Keratinocyte (primary cell): ENCODE data around the gene BFSP2. TPM values are rescaled to one million over a fixed set of nuclear protein-coding genes. Genes with fewer than 3 reads are reported as not detected.

Experiments used
- DNase-seq: peaks from one replicate; pipeline ENCODE4 v3.0.0-alpha.2; 2011; ENCODE audit warnings: low read depth, missing footprints, low spot score
- FAIRE-seq: peaks from 2 replicates; lab custom pipeline; 2011; peaks lifted over from hg19 to GRCh38; lab: Jason Lieb, UNC
- H2AFZ ChIP-seq: 2 replicates; pipeline ENCODE4 v1.6.0; 2012; ENCODE audit warnings: low read length, control low read depth, inconsistent platforms; ENCODE audit not compliant: control insufficient read depth
- H3K27ac ChIP-seq: 2 replicates; pipeline ENCODE4 v1.5.1; 2011; ENCODE audit warnings: low read length; ENCODE audit not compliant: control insufficient read depth, insufficient read depth
- H3K27me3 ChIP-seq: 3 replicates; pipeline ENCODE4 v1.6.0; 2011; ENCODE audit warnings: low read length; ENCODE audit not compliant: control insufficient read depth, insufficient read depth; ENCODE audit errors: extremely low read depth
- H3K36me3 ChIP-seq, 2 experiments: 2 replicates in 1 of 2; 3 replicates in 1 of 2; pipeline ENCODE4 v1.5.1; 2011; ENCODE audit warnings: low read length in 2 of 2, mild to moderate bottlenecking in 1 of 2; ENCODE audit not compliant: control insufficient read depth in 2 of 2, insufficient read depth in 2 of 2; ENCODE audit errors: extremely low read depth in 1 of 2
- H3K4me1 ChIP-seq: 3 replicates; pipeline ENCODE4 v1.5.1; 2011; ENCODE audit warnings: low read length; ENCODE audit not compliant: control insufficient read depth, insufficient read depth; ENCODE audit errors: extremely low read depth
- H3K4me2 ChIP-seq: 3 replicates; pipeline ENCODE4 v1.6.0; 2011; ENCODE audit warnings: low read depth, low read length; ENCODE audit not compliant: control insufficient read depth, insufficient read depth; ENCODE audit errors: extremely low read depth
- H3K4me3 ChIP-seq, 3 experiments: fragments of 200-600 bp in 1 of 3; sonication (generic) in 1 of 3; 2 replicates in 2 of 3; 3 replicates in 1 of 3; pipeline ENCODE4 v1.5.1; 2011 to 2016; ENCODE audit warnings: low read length in 3 of 3, mild to moderate bottlenecking in 3 of 3, control low read depth in 2 of 3, inconsistent platforms in 1 of 3, low read depth in 1 of 3, mixed read lengths in 1 of 3, mixed run types in 1 of 3, moderate library complexity in 1 of 3; ENCODE audit not compliant: control insufficient read depth in 2 of 3, insufficient read depth in 2 of 3; ENCODE audit errors: extremely low read depth in 1 of 3
- H3K79me2 ChIP-seq: 2 replicates; pipeline ENCODE4 v1.6.0; 2012; ENCODE audit warnings: low read length; ENCODE audit not compliant: control insufficient read depth, insufficient read depth
- H3K9ac ChIP-seq: 3 replicates; pipeline ENCODE4 v1.6.0; 2011; ENCODE audit warnings: low read length; ENCODE audit not compliant: control insufficient read depth, insufficient read depth; ENCODE audit errors: extremely low read depth
- H3K9me1 ChIP-seq: 3 replicates; pipeline ENCODE4 v1.6.0; 2011; ENCODE audit warnings: low read length; ENCODE audit not compliant: control insufficient read depth, insufficient read depth; ENCODE audit errors: extremely low read depth
- H3K9me3 ChIP-seq: 2 replicates; pipeline ENCODE4 v1.5.1; 2012; ENCODE audit warnings: low read depth, low read length; ENCODE audit not compliant: control insufficient read depth
- H4K20me1 ChIP-seq: 3 replicates; pipeline ENCODE4 v1.6.0; 2011; ENCODE audit warnings: low read length; ENCODE audit not compliant: control insufficient read depth, insufficient read depth; ENCODE audit errors: extremely low read depth
- EZH2 ChIP-seq: IDR thresholded peaks from one replicate; pipeline ENCODE4 v1.6.1; 2012; ENCODE audit warnings: inconsistent platforms, mild to moderate bottlenecking, low read length, moderate library complexity
- dilution Hi-C: fragments of 300-500 bp; cut with MboI; formaldehyde crosslinking; loops from one replicate; pipeline ENCODE4 v1.7.0; 2020; ENCODE audit warnings: low sequenced_read_pairs; ENCODE audit not compliant: extremely low pct_ligation_motif_present
- polyA plus RNA-seq, 5 experiments: library from polyadenylated mRNA; depleted of rRNA in 3 of 5; stranded (reverse) in 3 of 5; stranded (forward) in 1 of 5; unstranded in 1 of 5; fragments of >200 nt; gene quantifications; 1 replicate in 1 of 5; 2 replicates in 3 of 5; 3 replicates in 1 of 5; pipeline versions ENCODE4 v1.2.1 to v1.2.3, GENCODE V29; 2011 to 2012; ENCODE audit warnings: missing spikeins in 2 of 5, low read depth in 1 of 5, low replicate concordance in 1 of 5
- TF ChIP-seq, protein P1 (sequence below), 3 experiments: IDR thresholded peaks in 1 of 3; conservative IDR thresholded peaks in 1 of 3; optimal IDR thresholded peaks in 1 of 3; 2 replicates in 2 of 3; 3 replicates in 1 of 3; pipeline versions ENCODE3 to v1.5.1; 2011; ENCODE audit warnings: low read length in 3 of 3, mild to moderate bottlenecking in 3 of 3, moderate library complexity in 2 of 3, control low read depth in 1 of 3, inconsistent platforms in 1 of 3; ENCODE audit not compliant: insufficient read depth in 2 of 3; ENCODE audit errors: extremely low read depth in 1 of 3

The BFSP2 gene
- polyA plus RNA-seq, 1 donor (not counting 4 experiments of a cell fraction or from before 2014, with no cell fraction given): not detected

- dilution Hi-C loops: no loop called here
- Histone ChIP-seq H3K27ac (no peak overlapping the region), H3K4me3 (no peak overlapping the region), H3K9ac (no peak overlapping the region), H3K79me2 (no peaks in the 10 kb centered on the region), H3K9me3 (no peaks in the 10 kb centered on the region), H3K27me3 (no peaks in the 10 kb centered on the region), H3K4me1 (peaks cover 21% of the 10 kb centered on the region), H4K20me1 (no peaks in the 10 kb centered on the region), H3K4me2 (no peak overlapping the region), H2AFZ (no peak overlapping the region), H3K36me3 (no peaks in the 10 kb centered on the region), H3K9me1 (no peaks in the 10 kb centered on the region)
- FAIRE-seq (no peak), DNase-seq (no peak)
- TF ChIP-seq, protein P1, sequence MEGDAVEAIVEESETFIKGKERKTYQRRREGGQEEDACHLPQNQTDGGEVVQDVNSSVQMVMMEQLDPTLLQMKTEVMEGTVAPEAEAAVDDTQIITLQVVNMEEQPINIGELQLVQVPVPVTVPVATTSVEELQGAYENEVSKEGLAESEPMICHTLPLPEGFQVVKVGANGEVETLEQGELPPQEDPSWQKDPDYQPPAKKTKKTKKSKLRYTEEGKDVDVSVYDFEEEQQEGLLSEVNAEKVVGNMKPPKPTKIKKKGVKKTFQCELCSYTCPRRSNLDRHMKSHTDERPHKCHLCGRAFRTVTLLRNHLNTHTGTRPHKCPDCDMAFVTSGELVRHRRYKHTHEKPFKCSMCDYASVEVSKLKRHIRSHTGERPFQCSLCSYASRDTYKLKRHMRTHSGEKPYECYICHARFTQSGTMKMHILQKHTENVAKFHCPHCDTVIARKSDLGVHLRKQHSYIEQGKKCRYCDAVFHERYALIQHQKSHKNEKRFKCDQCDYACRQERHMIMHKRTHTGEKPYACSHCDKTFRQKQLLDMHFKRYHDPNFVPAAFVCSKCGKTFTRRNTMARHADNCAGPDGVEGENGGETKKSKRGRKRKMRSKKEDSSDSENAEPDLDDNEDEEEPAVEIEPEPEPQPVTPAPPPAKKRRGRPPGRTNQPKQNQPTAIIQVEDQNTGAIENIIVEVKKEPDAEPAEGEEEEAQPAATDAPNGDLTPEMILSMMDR (optimal IDR thresholded peaks at IDR 0.05 in 1 of 3, IDR thresholded peaks at IDR 0.05 in 1 of 3, conservative IDR thresholded peaks at IDR 0.05 in 1 of 3; ENCODE audit: extremely low read depth in 1 of 3, insufficient read depth in 2 of 3, low read length in 3 of 3): no peak
Observed at GRCh38 chr3:133475245-133476010, 75.6 kb downstream of the BFSP2 start.

- dilution Hi-C loops: no loop called here
- peak; percentile 23 for FAIRE-seq
Observed at GRCh38 chr3:133476971-133477375, 77.1 kb downstream of the BFSP2 start.

More at GRCh38 chr3:133476971-133477375, 77.1 kb downstream of the BFSP2 start:
- H3K4me2 ChIP-seq: no peak overlapping the region
- TF ChIP-seq, protein P1 (optimal IDR thresholded peaks at IDR 0.05 in 1 of 3, IDR thresholded peaks at IDR 0.05 in 1 of 3, conservative IDR thresholded peaks at IDR 0.05 in 1 of 3; ENCODE audit: extremely low read depth in 1 of 3, insufficient read depth in 2 of 3, low read length in 3 of 3): no peak
- TF ChIP-seq EZH2: no peak
- no peaks in the 10 kb centered on the region for H4K20me1 ChIP-seq
- H3K27ac ChIP-seq: no peak overlapping the region
- H3K27me3 ChIP-seq: no peaks in the 10 kb centered on the region
- no peak for DNase-seq
- no peaks in the 10 kb centered on the region for H3K79me2 ChIP-seq
- no peak overlapping the region for H2AFZ ChIP-seq
- H3K4me1 ChIP-seq: peaks cover 23% of the 10 kb centered on the region
- H3K36me3 ChIP-seq: no peaks in the 10 kb centered on the region
- H3K9me1 ChIP-seq: no peaks in the 10 kb centered on the region
- H3K4me3 ChIP-seq: no peak overlapping the region
- no peaks in the 10 kb centered on the region for H3K9me3 ChIP-seq
- no peak overlapping the region for H3K9ac ChIP-seq
